HG03095 (cell line): Measurements from ENCODE around the gene VWA3B.

ENCODE experiments used
- ATAC-seq: cut with Tn5 transposase; IDR thresholded peaks from one replicate; pipeline ENCODE4 v1.9.1; 2021; ENCODE audit warnings: moderate library complexity; ENCODE audit not compliant: unreplicated experiment

The VWA3B gene

DNA sequence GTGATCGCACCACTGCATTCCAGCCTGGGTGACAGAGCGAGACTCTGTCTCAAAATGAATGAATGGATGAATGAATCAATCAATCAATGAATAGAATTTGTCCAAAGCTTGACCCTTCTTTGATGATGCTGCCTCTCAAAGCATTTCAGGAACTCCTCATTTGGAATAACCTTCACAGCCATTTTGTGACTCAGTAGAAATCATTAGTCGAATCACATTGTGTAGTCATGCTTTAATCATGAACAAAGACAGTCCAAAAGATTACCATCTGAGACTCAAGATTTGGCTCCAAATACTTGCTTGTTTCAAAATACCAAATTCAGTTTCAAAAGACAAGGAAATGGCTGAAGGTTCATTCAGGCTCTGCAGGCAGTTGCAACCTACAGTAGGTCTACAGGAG lies 83.1 kb downstream of the VWA3B start:
- ATAC-seq: no peak

DNA sequence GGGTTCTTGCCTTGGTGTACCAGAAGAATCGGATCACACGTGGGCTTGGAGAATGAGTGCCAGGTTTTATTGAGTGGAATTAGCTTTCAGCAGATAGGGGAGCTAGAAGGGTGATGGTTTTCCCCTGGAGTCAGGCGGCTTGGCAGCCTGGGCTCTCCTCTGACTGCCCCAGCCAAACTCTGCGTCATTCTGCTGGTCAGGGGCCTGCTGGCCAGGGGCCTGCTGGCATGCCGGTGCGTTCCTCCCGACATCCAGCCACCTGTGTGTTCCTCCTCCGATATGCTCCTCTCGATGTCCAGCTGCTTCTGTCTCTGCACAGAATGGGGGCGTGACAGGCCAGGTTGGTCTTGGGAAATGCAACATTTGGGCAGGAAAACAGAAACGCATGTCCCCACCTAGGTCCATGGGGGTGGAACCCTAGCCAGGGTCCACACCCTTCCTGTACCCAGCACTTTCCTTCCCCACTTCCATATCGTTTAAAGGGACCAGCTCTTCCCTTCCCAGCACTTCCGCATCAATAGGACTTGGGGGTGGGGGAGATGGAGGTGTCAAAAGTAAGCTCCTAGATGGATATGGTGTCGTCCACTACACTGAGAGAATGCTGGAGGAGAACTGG lies 85.3 kb downstream of the VWA3B start:
- ATAC-seq: no peak

DNA sequence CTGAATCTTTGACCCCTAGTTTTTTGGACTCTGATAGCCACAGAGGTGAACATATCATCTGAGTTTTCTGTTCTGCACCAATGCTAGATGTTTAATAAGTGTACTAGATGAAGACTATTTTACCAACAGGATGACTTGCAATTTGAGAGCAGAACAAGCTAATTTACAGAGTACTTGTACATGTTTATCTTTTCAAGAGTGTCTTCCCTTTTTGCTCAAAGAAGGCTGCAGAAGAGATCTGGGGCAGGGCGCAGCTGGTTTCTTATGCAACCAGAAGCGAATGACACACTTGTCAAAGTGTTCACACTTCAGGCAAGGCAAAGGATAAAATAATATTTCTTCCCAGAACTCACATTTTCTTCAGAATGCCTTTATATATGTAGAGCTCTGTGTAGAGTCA lies 86.0 kb downstream of the VWA3B start:
- ATAC-seq: no peak

DNA sequence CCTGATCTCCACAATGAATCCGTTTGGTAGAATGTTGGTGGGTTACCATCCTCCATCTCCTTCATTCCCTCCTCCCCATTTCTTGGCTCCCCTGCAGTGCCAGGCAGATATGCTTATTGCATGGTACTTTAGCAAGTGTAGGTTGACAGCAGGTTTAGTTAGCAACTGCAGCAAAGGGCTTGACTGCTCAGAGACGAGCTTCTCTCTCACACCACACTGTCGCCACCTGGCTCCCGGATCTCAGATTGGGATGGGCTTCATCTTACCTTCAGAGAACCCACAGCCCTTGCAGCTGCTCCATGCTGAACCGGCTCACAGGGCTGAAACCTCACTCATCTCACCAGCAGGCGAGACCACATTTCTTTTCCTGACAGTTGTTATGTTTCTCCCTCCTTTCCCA lies 88.8 kb downstream of the VWA3B start:
- ATAC-seq: no peak

DNA sequence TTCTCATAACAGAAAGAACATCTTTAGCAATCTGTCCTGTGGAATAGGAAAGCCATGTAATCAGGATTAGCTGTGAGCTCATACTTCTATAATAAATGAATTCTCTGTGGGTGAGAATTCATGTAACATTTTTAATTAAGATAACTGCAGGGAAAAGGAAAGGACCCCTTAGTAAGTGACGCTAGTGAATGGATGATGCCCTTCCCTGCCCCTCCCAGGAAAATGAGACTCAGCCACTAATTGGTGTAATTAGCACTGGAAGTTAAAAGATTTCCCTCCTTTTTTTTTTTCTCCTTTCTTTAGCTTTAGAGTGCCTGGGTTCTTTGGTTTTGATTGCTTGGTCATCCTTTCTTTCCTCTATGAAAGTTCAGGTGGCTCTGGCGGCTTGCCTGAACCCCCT lies 90.3 kb downstream of the VWA3B start:
- ATAC-seq: no peak

DNA sequence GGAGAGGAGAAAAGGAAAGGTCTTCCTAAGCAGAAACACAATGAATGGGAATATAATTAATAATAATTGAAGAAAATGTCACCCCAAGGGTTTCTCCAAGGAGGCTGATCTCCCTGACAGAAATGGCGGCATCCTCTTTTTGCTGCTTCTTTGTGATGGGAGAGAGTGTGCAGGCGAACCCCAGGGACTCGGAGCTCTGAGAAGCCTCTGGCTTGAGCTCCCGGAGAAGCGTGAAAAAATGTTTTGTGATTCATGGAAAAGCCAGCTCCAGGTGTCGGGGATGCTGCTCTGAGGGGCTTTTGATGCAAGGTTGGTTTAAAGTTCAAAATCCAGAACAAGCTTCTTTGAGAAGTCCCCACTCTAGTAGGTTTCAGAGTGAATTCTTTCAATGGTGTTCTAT lies 91.0 kb downstream of the VWA3B start:
- no peak for ATAC-seq

DNA sequence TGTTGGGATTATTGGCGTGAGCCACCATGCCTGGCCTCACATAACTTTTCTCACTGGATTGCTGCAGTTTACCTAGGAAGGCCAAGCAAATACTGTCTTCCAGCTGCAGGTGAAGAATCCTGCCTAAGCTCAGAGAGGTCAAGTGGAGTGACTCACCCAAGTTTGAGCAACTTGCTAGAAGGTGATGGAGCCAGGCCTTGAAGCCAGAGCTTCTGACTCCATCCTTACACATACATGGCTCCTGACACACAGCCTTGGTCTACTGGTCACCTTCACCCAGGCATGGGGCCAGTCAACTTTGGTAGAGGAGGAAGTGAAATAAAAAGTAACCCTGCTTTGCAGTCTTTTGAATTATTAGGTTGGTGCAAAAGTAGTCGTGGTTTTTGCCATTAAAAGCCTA lies 93.5 kb downstream of the VWA3B start:
- no peak for ATAC-seq

DNA sequence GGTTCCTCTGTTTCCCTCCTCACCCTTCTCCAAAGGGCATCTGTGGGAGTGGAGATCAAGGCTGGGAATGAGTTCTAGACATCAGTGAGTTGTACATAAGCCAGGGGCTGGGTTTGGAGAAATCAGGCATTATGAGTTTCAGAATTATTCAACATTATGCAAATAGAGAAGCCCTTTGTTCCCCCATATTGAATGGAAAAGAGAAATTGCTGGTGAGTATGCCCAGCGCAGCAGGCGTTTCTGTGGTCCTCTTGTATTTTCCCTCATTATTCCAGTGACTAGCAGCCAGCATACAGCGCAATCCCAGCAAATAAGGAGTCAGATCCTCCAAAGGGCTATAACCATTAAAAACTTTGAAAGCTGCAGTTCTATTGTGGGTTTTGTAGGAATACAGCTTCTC lies 94.4 kb downstream of the VWA3B start:
- ATAC-seq: no peak

DNA sequence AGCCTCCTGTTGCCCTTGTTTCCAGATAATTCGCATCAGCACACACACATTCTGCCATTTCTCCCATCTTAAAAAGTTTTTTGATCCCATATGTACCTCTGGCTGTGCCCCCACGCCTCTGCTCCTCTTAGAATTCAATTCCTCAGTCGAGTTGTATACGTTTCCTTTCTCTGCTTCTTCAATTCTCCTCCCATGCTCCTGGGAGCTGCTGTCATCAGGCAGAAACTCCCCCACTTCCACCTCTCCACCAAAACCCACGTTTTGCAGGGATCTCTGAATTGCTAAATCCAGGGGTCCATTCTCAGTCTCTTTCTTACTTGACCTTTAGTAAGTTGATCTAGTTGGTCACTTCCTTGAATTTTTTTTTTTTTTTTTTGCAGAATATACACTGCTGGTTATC lies 98.8 kb downstream of the VWA3B start:
- no peak for ATAC-seq

DNA sequence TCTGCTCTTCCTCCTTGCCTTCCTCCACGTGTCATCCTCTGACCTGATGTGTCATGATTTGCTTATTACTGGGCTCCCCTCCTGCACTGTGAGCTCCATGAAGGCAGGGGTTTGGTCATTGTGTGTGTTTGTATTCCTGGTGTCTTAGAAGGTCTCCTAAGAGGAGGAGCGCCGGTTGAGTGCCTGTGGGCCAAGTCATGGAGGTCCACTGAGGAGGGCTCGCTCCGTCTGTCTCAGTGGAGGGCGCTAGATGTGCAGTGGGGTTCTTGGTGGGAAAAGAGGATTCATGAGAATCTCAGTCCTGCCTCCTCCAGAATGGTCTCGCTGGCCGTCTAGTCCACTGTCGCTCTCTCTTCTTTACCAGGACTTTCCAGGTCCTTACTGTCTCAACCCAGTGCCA lies 100.2 kb downstream of the VWA3B start:
- no peak for ATAC-seq

DNA sequence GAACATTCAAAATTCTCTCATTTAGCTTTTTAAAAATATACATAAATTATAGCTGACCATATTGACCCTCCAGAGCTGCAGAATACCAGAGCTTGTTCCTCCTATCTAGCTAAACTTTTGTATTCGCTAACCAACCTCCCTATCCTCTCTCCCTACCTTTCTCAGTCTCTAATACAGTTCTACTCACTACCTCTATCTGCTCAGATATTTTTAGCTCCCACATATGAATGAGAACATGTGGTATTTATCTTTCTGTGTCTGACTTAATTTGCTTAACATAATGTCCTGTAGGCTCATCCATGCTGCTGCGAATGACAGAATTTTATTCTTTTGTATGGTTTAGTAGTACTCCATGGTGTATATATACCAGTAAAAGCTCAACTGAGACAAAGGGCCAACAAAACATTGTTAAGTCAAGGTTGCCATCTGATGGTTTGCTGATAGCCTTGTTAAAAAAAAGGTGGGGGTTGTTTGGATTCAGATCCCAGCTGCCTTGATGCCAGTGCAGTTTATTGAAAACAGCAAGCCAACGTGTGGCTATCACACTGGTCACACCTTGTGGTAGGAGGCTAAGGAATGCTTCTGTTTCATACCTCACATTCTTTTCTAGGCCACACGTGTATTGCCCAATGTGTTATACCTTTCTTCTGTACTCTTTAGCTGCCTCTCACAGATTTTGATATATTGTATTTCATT lies 101.5 kb downstream of the VWA3B start:
- no peak for ATAC-seq

DNA sequence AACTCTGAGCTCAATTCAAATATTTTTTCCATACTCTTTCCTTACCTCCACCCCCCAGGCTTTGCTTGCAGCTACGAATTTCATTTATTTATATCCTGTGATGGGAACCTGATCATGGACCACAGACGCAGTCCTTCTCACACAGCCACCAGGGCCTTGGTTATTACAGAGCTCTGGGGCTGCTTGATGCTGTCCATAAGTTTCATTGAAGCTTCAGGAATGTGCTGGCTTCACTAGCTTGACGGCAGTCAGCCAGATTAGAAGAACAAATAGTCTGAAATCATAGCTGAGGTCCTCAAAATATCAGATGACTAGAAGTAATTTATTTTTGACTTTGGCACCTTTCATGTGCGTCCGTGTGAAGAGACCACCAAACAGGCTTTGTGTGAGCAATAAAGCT lies 104.9 kb downstream of the VWA3B start:
- no peak for ATAC-seq

DNA sequence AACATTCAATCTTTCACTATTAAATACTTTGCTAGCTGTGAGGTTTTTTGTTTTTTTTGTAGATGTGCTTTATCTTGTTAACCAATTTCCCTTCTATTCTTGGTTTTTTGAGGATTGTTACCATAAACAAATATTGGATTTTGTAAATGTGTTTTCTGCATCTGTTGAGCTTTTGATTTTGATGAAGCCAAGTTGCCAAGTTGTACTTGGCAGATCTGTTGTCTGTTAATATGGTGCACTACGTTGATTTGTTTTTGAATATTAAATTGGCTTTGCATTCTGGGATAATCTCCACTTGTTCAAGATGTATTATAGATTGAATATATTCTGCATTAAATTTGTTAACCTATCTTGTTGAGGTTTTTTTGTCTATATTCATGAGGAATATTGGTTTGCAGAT lies 114.6 kb downstream of the VWA3B start:
- ATAC-seq: no peak

DNA sequence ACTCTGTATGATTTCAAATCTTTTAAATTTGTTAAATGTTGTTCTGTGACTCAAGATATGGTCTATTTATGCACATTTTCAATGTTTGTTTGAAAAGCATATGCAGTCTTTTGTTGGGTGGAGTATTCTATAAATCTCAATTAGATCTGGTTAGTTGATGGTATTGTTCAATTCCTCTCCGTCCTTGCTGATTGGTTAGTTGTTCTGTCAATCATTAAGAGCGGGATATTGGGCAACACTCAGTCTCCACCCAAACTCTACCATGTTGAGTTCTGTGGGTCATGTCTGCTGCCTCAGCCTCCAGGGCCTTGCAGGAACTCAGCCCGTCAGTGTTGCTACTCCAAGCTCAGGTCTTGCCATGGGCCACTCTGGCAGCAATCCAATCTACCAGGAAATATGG lies 118.9 kb downstream of the VWA3B start:
- ATAC-seq: no peak

DNA sequence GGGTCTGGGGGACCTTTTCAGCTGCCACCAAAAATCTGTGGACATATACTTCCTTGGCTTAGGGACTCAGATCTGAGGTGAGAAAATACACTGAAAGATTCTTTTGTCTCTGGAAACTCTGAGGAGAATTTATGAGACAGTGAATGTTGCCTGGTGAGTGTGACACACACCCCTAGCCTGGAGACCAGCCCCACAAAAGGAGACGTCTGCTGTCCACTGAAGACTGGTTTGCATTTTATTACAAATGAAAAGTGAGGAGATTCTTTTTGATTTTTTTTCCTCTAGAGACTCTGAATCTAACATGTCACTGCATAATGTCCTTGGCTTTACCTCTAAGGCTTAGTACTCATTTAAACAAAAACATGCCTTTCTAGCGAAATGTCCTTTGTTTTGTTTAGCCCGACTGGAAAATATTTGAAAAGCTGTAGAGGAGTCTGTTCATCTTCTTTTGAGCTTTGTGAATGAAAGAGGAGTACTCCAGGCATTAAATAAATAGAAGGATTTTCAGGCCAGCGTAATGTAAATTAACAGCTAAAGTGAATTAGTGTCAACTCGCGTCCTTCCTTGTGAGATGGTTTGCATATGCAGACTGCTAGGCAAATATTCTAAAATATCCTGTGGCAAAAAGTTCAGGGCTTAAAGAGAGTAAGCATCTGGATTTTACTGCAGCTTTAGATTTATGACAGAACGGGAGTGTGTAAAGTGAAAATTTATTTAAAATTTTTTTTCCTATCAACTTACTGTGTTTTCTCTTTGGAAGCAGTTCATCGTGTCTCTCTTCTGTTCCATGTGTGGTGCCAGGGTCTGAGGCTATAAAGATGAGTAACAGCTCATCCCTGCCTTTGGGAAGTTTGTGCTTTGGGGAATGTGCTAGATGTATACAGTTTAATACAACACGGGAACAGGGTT lies 125.4 kb downstream of the VWA3B start:
- no peak for ATAC-seq

DNA sequence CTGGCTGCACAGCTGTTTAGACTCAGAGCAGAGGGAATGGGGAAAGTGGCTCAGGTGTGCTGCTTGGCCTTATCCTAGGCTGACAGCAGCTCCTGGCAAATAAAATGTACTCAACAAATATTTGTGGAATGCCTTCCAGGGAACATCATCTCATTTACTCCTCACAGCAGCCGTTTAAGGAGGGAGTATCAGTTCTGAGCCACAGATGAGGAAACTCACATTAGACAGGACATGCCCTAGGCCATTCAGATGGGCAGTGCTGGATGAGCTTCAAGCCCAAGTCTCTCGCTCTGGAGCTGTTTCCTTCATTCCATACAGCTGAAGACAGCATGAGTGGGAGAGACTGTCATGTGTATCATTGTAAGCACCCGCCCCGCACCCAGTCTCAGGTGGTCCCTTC lies 129.6 kb downstream of the VWA3B start:
- no peak for ATAC-seq

DNA sequence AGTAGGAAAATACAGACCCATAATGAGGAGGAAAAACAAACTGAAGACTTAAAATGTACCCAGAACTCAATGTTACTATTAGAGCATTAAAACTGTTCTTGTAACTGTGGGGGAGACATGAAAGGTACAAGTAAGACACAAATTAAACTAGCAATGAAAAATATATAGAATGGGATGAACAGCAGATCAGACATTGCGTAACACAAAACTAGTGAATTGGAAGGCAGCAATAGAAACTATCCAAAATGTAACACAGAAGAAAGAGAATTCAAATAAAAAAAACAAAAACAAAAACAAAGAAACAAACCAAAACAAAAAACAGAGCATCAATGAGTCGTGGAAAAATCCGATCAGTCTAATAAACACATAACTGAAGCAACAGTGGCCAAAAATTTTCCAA lies 132.2 kb downstream of the VWA3B start:
- no peak for ATAC-seq

DNA sequence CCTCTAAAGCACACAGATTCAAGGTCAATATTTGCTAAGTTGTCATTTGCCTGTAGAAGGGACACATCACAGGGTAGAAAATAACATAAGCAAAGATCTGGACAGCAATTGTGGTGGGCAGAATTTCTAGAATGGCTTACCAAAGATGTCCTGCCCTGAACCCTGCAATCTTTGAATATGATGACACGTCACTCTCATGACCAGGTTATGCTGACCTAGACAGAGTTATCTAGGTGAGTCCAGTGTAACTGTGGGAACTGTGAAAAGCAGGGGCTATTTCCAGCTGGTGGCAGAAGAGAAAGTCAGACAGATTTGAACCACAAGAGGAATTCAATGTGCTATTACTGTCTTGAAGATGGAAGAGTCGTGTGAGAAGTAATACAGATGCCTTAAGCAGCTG lies 147.0 kb downstream of the VWA3B start:
- ATAC-seq: no peak

DNA sequence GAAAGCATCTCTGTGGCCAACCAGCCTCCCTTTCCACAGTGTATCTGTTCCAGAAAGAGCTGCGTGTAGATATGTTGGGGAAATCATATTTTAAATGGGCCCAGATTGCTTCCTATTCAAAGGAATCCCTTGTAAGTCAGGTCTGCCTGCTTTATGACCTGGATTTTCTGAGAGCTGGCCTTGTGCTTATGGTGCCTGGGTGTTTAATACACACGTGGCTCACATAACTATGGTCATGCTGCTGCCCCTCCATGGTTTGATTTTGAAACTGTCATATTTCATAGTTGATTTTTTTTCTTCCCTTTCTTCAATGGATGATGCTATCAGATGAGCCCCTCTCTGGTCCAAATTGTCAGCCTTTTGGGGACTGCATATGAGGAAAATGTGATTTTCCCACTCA lies 147.8 kb downstream of the VWA3B start:
- no peak for ATAC-seq

DNA sequence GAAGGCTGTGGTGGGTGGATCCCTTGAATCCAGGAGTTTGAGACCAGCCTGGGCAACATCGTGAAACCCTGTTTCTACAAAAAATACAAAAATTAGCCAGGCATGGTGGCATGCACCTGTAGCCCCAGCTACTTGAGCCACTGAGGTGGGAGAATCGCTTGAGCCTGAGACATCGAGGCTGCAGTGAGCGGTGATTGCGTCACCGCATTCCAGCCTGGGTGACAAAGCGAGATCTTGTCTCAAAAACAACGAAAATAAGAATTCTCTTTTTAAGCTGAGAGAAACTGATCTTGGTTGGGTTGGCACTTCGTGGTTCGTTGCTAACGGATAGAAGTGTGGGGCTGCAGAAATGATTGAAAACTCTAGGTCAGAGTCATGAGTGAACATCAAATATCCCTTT lies 150.0 kb downstream of the VWA3B start:
- ATAC-seq: no peak

DNA sequence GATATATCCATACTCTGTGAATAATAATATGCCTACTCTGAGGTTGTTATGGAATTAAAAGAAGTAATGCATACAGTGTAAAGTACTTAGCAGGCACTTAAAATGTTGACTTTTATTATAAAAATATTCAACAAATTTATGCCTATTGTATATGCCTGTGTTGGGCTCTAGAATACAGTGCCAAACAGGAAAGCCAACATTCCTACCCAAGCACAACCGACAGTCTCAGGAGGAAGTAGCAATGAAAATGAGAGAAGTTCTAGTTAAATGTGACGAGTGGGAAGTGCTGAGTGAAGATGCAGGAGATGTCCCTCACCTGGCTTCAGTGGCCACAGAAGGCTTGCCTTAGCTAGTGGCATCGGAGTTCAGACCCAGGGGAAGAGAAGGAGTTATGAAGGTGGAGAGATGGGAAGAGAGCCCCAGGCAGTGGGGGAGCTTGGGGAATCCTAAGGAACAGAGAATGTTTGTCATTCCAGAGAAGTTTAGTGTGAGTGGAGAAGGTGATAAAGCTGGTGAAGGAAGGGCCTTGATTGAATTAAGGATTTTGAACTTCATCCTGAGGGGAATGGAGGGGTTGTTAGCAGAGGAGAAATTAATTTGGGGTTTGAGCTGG lies 153.9 kb downstream of the VWA3B start:
- no peak for ATAC-seq

DNA sequence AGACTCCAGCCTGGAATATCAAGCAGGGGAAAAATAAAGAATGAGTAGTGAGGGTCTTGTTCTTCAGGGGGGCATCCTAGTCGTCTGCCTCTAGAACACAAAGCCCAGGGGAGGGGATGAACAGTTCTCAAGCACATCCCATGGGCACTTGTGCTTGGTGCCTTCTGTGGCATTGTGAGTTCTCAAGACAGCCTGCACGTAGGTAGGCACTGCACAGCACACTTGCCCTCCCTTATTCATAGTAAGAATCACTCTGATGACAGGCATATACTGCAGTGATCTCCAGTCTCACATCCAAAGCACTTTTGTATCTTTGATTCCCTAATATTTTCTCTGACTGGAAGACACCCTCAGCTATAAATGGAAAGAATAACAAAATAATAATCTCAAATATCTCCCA lies 154.6 kb downstream of the VWA3B start:
- ATAC-seq: no peak
